Measurements from ENCODE around the gene EHD3. TPM values are rescaled to one million over a fixed set of nuclear protein-coding genes. Genes with fewer than 3 reads are reported as not detected.

The EHD3 gene
- total RNA-seq, 1 experiment from 2014 or later = not detected

DNA sequence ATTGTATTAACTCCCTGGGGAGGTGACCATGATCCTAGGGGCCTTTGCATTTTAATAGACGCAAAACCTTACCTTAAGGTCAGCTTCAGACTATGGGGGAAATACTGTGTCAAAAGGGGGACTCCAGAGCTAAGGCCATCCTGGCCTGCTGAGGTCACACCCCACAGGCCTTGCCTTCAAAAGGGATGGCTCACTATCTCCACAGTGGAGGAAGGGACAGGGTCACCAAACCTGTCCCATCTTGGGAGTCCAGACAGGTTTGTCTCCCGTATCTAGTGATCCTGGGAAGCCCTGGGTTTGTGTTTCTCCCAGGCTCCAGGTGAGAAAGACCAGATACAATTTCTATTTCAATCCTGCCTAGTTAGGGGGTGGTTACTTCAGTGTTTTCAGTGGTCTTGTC, 41.6 kb upstream of the EHD3 start:
- no peak for DNase-seq
- POLR2A ChIA-PET = no interaction called here
- intact Hi-C loops (cut with micrococcal nuclease; ENCODE audit: unreplicated experiment) = no loop called here
- CTCF ChIA-PET = no interaction called here
- no peaks in the 10 kb centered on the region for H3K9me3 Mint-ChIP-seq (ENCODE audit: unreplicated experiment)
- TF ChIP-seq, protein P1, sequence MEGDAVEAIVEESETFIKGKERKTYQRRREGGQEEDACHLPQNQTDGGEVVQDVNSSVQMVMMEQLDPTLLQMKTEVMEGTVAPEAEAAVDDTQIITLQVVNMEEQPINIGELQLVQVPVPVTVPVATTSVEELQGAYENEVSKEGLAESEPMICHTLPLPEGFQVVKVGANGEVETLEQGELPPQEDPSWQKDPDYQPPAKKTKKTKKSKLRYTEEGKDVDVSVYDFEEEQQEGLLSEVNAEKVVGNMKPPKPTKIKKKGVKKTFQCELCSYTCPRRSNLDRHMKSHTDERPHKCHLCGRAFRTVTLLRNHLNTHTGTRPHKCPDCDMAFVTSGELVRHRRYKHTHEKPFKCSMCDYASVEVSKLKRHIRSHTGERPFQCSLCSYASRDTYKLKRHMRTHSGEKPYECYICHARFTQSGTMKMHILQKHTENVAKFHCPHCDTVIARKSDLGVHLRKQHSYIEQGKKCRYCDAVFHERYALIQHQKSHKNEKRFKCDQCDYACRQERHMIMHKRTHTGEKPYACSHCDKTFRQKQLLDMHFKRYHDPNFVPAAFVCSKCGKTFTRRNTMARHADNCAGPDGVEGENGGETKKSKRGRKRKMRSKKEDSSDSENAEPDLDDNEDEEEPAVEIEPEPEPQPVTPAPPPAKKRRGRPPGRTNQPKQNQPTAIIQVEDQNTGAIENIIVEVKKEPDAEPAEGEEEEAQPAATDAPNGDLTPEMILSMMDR (IDR thresholded peaks at IDR 0.05; ENCODE audit: insufficient read depth in 1 of 2, low read depth in 1 of 2, low read length in 1 of 2, severe bottlenecking in 1 of 2, unreplicated experiment in 1 of 2) = no peak
- H3K36me3 Mint-ChIP-seq (ENCODE audit: insufficient read depth, unreplicated experiment) = no peaks in the 10 kb centered on the region
- H3K4me3 Mint-ChIP-seq (ENCODE audit: unreplicated experiment) = no peak overlapping the region
- no peaks in the 10 kb centered on the region for H3K9me3 ChIP-seq
- H3K27ac Mint-ChIP-seq (ENCODE audit: unreplicated experiment) = no peak overlapping the region
- no TSS peak for BruUV-seq (replicated peaks)
- H3K27me3 Mint-ChIP-seq (ENCODE audit: insufficient read depth, unreplicated experiment) = peaks cover 12% of the 10 kb centered on the region
- H3K4me3 ChIP-seq (ENCODE audit: low read depth, low read length) = no peak overlapping the region
- no peaks in the 10 kb centered on the region for H3K36me3 ChIP-seq (ENCODE audit: control insufficient read depth, insufficient read depth, low read length)
- H3K4me1 ChIP-seq = peaks cover 1% of the 10 kb centered on the region; the same call in 1 of the 2 replicates
- H3K4me1 Mint-ChIP-seq (ENCODE audit: low read depth, unreplicated experiment) = no peaks in the 10 kb centered on the region
- no peaks in the 10 kb centered on the region for H3K27me3 ChIP-seq (replicated peaks; ENCODE audit: control insufficient read depth, insufficient read depth, low read length)

DNA sequence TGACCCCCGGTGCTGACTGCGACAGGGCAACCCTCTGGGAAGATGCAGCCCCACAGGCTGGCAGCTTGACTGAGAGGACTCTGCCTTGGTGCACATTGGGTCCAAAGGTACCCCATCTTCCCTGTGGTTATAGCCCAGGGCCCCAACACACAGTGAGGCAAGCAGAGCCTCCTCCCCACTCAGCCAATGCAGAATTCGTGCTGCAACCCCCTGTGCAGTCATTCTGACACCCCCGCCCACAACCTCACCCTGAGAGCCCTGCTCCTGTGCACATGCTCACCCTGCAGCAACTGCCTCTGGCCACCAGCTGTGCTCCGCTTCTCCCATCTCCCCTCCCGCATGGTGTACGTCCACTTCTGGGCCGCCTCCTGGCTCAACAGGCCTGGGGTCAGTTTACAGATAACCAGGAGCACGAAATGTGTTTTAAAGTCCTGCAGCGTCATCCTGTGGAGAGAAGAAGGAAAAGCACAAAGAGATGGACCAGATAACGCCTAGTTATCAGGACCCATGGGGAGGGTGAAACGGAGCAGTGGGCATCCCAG, 41.0 kb upstream of the EHD3 start:
- no TSS peak for BruUV-seq (replicated peaks)
- Mint-ChIP-seq H3K4me1 (ENCODE audit: low read depth, unreplicated experiment) (no peaks in the 10 kb centered on the region), H3K36me3 (ENCODE audit: insufficient read depth, unreplicated experiment) (no peaks in the 10 kb centered on the region), H3K9me3 (ENCODE audit: unreplicated experiment) (no peaks in the 10 kb centered on the region), H3K27ac (ENCODE audit: unreplicated experiment) (no peak overlapping the region), H3K27me3 (ENCODE audit: insufficient read depth, unreplicated experiment) (peaks cover 9% of the 10 kb centered on the region), H3K4me3 (ENCODE audit: unreplicated experiment) (no peak overlapping the region)
- intact Hi-C loops (cut with micrococcal nuclease; ENCODE audit: unreplicated experiment) = no loop called here
- no peaks in the 10 kb centered on the region for H3K36me3 ChIP-seq (ENCODE audit: control insufficient read depth, insufficient read depth, low read length)
- DNase-seq = no peak
- H3K4me1 ChIP-seq = peaks cover 6% of the 10 kb centered on the region; the same call in 1 of the 2 replicates
- no peak overlapping the region for H3K4me3 ChIP-seq (ENCODE audit: low read depth, low read length)
- TF ChIP-seq, protein P1 (IDR thresholded peaks at IDR 0.05; ENCODE audit: insufficient read depth in 1 of 2, low read depth in 1 of 2, low read length in 1 of 2, severe bottlenecking in 1 of 2, unreplicated experiment in 1 of 2) = no peak
- no peaks in the 10 kb centered on the region for H3K27me3 ChIP-seq (replicated peaks; ENCODE audit: control insufficient read depth, insufficient read depth, low read length)
- no peaks in the 10 kb centered on the region for H3K9me3 ChIP-seq
- POLR2A ChIA-PET = no interaction called here
- CTCF ChIA-PET = interaction anchor here (0.9 kb wide), 1 partner anchor 23 kb away, joined by 5 read pairs; no protein-coding TSS in a partner anchor

GRCh38 chr2:31193806-31194205, 40.1 kb upstream of the EHD3 start:
- POLR2A ChIA-PET = no interaction called here
- Mint-ChIP-seq H3K36me3 (ENCODE audit: insufficient read depth, unreplicated experiment) (no peaks in the 10 kb centered on the region), H3K27me3 (ENCODE audit: insufficient read depth, unreplicated experiment) (peaks cover 5% of the 10 kb centered on the region), H3K4me1 (ENCODE audit: low read depth, unreplicated experiment) (peaks cover 4% of the 10 kb centered on the region), H3K9me3 (ENCODE audit: unreplicated experiment) (no peaks in the 10 kb centered on the region), H3K27ac (ENCODE audit: unreplicated experiment) (no peak overlapping the region), H3K4me3 (ENCODE audit: unreplicated experiment) (no peak overlapping the region)
- DNase-seq = no peak
- H3K4me1 ChIP-seq = peaks cover 6% of the 10 kb centered on the region; the same call in 1 of the 2 replicates
- CTCF ChIA-PET = interaction anchor here (0.9 kb wide), 1 partner anchor 24 kb away, joined by 5 read pairs; no protein-coding TSS in a partner anchor
- BruUV-seq (replicated peaks) = no TSS peak
- intact Hi-C loops (cut with micrococcal nuclease; ENCODE audit: unreplicated experiment) = no loop called here
- H3K4me3 ChIP-seq (ENCODE audit: low read depth, low read length) = no peak overlapping the region
- no peaks in the 10 kb centered on the region for H3K27me3 ChIP-seq (replicated peaks; ENCODE audit: control insufficient read depth, insufficient read depth, low read length)
- TF ChIP-seq, protein P1 (IDR thresholded peaks at IDR 0.05; ENCODE audit: insufficient read depth in 1 of 2, low read depth in 1 of 2, low read length in 1 of 2, severe bottlenecking in 1 of 2, unreplicated experiment in 1 of 2) = no peak
- H3K36me3 ChIP-seq (ENCODE audit: control insufficient read depth, insufficient read depth, low read length) = no peaks in the 10 kb centered on the region
- H3K9me3 ChIP-seq = no peaks in the 10 kb centered on the region

Data from Caco-2 (cell line).